Activated CD4-positive, alpha-beta T cell treated with anti-CD3 and anti-CD28 coated beads, Interleukin-2, amount 50 U/mL, for 4 hours (primary cell): Measurements from ENCODE around the gene MRPL30.
"Not testable (repeated sequence)": the region's sequence is repeated elsewhere in the genome, so short reads cannot be mapped to it uniquely, and the experiment has no call there.

Source experiments
- DNase-seq, 2 experiments: peaks; one replicate each; pipeline ENCODE4 v3.0.0-alpha.2; 2020

MRPL30 gene

GRCh38 chr2:99187011-99187410 lies 6.0 kb downstream of the MRPL30 start:
- no peak for DNase-seq

- DNase-seq = no peak
Observed at GRCh38 chr2:99188357-99188756, 7.4 kb downstream of the MRPL30 start.

GRCh38 chr2:99190548-99190947 lies 9.6 kb downstream of the MRPL30 start:
- no peak for DNase-seq

GRCh38 chr2:99192364-99192763 lies 11.4 kb downstream of the MRPL30 start:
- not testable (repeated sequence) for DNase-seq

- DNase-seq = no peak
Observed at GRCh38 chr2:99198103-99198841, 17.3 kb downstream of the MRPL30 start.

- no peak for DNase-seq
Observed at GRCh38 chr2:99200076-99200800, 19.3 kb downstream of the MRPL30 start.

GRCh38 chr2:99201959-99202678 lies 21.1 kb downstream of the MRPL30 start:
- DNase-seq = no peak

- DNase-seq = no peak
Observed at GRCh38 chr2:99205491-99205890, 24.5 kb downstream of the MRPL30 start.

GRCh38 chr2:99216096-99216495 lies 35.1 kb downstream of the MRPL30 start:
- no peak for DNase-seq

GRCh38 chr2:99217929-99218501 lies 37.0 kb downstream of the MRPL30 start:
- DNase-seq = no peak

- not testable (repeated sequence) for DNase-seq
Observed at GRCh38 chr2:99233177-99233576, 52.2 kb downstream of the MRPL30 start.

GRCh38 chr2:99238599-99238998 lies 57.6 kb downstream of the MRPL30 start:
- no peak for DNase-seq

- no peak for DNase-seq
Observed at GRCh38 chr2:99240431-99240830, 59.4 kb downstream of the MRPL30 start.

- no peak for DNase-seq
Observed at GRCh38 chr2:99242151-99242550, 61.2 kb downstream of the MRPL30 start.
